ENCODE results near the gene MIEF1.

Gene MIEF1
- long read RNA-seq, donor 1, full-length matches to known transcripts: 6 of 14 reads
- long read RNA-seq, donor 1, partial matches to known transcripts: 8 of 14 reads
- long read RNA-seq, donor 1, other reads (novel, unspliced or antisense): 0 of 14 reads
- long read RNA-seq, donor 2, full-length matches to known transcripts: 6 of 6 reads
- long read RNA-seq, donor 2, partial matches to known transcripts: 0 of 6 reads
- long read RNA-seq, donor 2, other reads (novel, unspliced or antisense): 0 of 6 reads
- long read RNA-seq, donor 3, full-length matches to known transcripts: 5 of 5 reads
- long read RNA-seq, donor 3, partial matches to known transcripts: 0 of 5 reads
- long read RNA-seq, donor 3, other reads (novel, unspliced or antisense): 0 of 5 reads
- long read RNA-seq, donor 4, full-length matches to known transcripts: 9 of 9 reads
- long read RNA-seq, donor 4, partial matches to known transcripts: 0 of 9 reads
- long read RNA-seq, donor 4, other reads (novel, unspliced or antisense): 0 of 9 reads
- long read RNA-seq, donor 5, full-length matches to known transcripts: 11 of 24 reads
- long read RNA-seq, donor 5, partial matches to known transcripts: 13 of 24 reads
- long read RNA-seq, donor 5, other reads (novel, unspliced or antisense): 0 of 24 reads
- long read RNA-seq, donor 6, full-length matches to known transcripts: 9 of 9 reads
- long read RNA-seq, donor 6, partial matches to known transcripts: 0 of 9 reads
- long read RNA-seq, donor 6, other reads (novel, unspliced or antisense): 0 of 9 reads
- long read RNA-seq, donor 7, full-length matches to known transcripts: 7 of 7 reads
- long read RNA-seq, donor 7, partial matches to known transcripts: 0 of 7 reads
- long read RNA-seq, donor 7, other reads (novel, unspliced or antisense): 0 of 7 reads
- long read RNA-seq, donor 8, full-length matches to known transcripts: 10 of 10 reads
- long read RNA-seq, donor 8, partial matches to known transcripts: 0 of 10 reads
- long read RNA-seq, donor 8, other reads (novel, unspliced or antisense): 0 of 10 reads

GRCh38 chr22:39502109-39502788 is at the start of gene MIEF1:
TSS of gene MIEF1 (plus strand) at chr22:39502290. CDS start at chr22:39511295, 9,005 bp downstream.
- DNase-seq: peak; percentile 86

DNA sequence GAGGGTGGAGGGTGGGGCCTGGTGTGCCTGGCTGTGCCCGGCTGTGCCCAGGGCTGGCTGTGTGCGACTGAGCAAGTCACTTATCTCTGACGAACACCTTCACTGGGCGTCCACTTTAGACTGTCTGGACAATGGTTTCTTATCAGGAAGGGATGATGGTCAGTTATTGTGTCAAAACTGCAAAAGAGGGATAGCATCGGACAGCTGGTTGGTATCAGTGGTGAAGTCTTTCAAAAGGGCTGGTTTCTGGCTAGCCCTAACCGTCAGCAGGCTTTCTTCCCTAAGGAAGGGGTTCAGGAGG is 49.4 kb upstream of the MIEF1 start:
- DNase-seq: no peak

DNA sequence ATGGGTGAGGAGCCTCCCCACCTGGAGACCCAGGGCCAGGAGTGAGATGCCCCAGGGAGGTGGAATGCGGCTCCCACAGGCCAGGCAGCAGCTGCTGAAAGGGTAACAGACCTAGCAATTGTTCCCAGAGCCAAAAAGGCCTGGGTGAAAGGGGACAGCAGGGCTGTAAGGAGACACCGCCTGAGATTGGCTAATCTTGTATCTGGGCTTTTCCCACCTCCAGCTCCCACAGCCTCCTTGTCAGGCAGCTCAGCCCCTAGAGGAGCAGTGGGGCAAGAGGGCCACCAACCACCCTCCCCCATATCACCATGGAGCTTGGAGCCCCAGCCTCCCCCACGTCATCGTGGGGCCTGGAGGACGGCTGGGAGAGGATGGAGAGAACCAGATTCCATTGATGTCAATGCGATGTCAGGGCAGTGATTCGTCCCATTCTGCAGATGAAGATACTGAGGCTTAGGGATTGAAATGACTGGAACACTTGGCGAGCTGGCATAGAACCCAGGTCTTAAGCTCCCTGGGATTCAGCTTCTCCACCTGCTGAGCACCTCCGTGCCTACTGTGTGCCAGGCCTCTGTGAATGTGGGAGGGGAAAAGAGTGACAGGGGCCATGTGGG is 48.2 kb upstream of the MIEF1 start:
- no peak for DNase-seq

GRCh38 chr22:39454385-39454871 is 47.7 kb upstream of the MIEF1 start:
- DNase-seq: peak; percentile 37

- DNase-seq: peak; percentile 70
These were observed 45.4 kb upstream of the MIEF1 start, which contains the start of gene MGAT3 for GRCh38 chr22:39456522-39457197. TSS of gene MGAT3 (plus strand) at chr22:39457012. CDS start at chr22:39487348, 30,336 bp downstream.

DNA sequence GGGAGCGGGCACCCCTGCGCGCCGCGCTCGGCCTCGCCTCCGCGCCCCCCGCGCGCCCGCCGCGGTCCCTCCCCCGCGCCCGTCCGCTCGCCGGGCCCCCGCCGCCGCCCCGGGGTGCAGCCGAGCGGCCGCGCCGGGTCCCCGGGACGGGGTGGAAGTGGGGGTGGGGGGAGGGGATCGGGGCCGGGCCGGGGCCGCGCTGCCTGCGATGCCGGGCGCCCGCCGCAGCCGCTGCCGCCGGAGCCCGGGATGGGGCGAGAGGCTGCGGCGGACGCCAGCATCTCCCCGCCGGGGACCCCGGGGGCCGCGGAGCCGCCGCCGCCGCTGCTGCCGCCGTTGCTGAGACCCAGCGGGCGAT is 44.9 kb upstream of the MIEF1 start:
- no peak for DNase-seq

- DNase-seq: peak; percentile 61
These were observed 44.3 kb upstream of the MIEF1 start for GRCh38 chr22:39457556-39458443.

- DNase-seq: no peak
These were observed 43.5 kb upstream of the MIEF1 start for GRCh38 chr22:39458444-39459083.

DNA sequence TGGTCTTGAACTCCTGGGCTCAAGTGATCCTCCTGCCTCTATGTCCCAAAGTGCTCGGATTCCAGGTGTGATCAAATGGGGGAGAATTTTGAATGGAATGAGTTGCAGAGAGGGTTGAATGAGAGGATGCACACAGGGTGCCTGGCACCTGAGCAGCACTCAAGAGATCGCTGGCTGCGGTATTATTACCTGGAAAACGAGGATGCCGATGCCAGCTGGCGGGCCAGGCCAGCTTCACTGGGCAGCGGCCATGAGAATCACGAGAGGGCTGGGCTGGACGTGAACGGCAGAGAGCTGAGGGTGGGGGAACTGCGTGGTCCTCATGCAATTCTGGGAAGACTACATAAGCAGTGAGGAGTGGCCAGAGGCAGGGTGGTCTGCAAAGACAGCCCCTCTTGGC is 42.4 kb upstream of the MIEF1 start:
- no peak for DNase-seq

DNA sequence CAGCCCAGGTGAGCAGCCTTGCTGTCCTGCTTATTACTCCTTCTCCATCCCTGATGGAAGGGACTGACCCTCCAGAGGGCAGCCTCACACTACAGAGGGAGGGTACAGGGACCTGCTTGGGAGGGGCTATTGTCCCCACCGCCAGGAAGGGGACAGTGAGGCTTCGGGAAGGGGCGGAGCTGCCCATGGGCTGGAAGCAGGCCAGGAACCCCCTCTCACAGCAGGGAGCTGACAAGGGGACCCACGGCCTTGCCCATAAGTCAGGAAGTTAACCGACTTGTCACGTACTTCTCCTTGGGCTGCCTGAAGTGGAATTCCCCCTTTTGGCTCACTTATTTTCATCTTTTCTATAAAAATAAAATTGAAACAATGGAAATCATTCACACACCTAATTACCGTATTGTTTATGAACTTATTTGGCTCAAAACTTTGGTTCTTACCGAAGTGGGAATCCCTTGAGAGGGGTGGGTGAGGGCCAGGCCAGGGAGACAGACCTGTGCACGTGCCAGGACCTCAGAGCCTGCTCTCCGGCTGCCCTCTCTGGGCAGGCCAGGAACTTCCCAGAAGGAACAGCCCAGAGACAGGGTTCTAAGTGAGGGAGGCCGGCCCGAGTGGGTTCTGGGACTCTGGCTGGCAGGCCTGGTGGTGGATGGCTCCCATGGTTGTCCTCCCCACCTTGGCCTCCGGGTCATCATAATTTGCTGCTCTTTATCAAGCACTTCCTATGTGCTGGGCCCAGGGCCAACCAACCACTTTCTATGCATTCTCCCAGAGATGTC is 39.5 kb upstream of the MIEF1 start:
- DNase-seq: no peak

DNA sequence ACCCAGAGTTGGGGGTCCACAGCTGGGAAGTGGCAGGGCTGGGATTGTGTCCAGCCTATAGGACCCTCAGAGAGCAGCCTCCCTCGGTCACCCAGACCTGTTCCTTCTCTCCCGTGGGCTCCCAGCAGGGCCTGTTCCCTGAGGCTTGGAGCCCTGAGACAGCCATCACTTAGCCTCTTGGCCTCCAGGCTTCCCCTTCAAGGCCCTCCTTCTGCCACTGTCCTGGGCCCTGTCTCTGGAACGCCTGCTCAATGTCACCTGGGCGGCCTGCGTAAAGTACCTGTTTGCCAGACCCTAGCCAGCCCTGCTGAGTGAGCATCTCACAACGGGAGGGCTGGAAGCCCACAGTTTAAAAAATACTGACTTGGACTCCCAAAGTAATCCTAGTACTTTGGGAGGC is 38.8 kb upstream of the MIEF1 start:
- no peak for DNase-seq

- no peak for DNase-seq
These were observed 38.1 kb upstream of the MIEF1 start for GRCh38 chr22:39463931-39464390.

DNA sequence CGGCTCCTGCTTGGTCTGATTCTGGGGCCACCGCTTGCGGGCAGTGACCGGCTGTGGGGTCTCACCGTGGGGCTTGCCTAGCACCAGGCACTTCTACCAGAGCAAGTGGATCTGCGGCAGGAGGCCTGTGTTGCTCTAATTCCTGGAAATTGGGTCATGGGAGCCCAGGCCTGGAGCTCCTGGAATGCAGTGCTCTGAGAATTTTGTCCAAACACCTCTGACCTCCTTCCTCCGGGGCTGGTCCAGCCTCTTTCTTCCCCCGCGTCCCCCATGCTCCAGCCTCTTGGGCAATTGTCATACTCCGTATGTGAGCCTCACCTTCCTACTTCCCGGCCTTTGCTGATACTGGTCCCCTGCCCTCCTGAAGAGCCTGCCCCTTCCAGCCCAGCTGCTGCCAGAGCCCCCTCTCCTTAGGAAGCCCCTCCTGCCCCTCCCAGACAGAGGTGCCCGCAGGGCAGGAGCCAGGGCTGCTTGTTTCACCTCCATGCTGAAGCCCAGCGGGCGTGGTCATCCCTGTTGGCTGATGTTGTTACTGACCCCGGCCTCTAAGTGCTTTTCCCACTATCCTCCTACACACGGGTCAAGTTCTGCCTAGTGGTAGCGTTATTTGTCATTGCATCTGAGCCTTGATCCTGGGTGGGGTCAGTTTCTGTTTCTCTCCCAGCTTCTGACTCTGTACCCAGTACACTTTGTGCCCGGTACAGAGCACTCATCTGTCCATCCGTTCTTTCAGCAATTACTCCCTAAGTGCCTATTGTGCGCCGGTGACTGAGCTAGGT is 35.7 kb upstream of the MIEF1 start:
- DNase-seq: no peak

DNA sequence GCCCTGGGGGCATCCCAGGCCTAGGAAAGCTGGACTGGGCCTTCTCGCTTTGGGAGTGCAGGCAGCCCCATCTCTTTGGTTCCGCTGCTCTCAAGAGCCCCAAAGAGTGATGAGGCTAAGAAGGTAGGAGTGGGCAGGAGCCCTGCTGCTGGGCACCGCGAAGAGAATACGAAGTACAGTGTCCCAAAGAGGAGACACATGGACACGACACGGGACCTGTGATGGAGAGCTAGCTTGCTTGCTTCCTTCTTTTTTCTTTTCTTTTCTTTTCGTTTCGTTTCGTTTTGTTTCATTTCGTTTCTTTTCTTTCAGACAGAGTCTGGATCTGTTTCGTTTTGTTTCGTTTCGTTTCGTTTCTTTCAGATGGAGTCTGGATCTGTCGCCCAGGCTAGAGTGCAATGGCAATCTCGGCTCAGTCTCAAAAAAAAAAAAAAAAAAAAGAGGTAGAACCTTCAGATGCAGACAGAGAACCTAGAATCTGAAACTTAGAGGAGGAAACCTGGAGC is 34.6 kb upstream of the MIEF1 start:
- DNase-seq: no peak

GRCh38 chr22:39468487-39469325 is 33.4 kb upstream of the MIEF1 start:
- no peak for DNase-seq

GRCh38 chr22:39469326-39469680 is 32.8 kb upstream of the MIEF1 start:
- DNase-seq: no peak

Data from right kidney (tissue), 9 donors.